K562 (cell line): ENCODE data around the gene HNRNPH3. TPM values are rescaled to one million over a fixed set of nuclear protein-coding genes. Genes with fewer than 3 reads are reported as not detected.

Source experiments
- ATAC-seq: fragments of 200-7000 bp; cut with Tn5 transposase; 3 replicates; pipeline ENCODE4 v1.9.1; 2020; ENCODE audit warnings: moderate library complexity
- BruUV-seq: library from RNA; stranded (reverse); fragments of 400-500 nt; replicated peaks from 2 replicates; lab custom pipeline; 2021; lab: Mats Ljungman, UMichigan
- CTCF ChIA-PET: fragments of 300-600 bp; formaldehyde crosslinking; extraction: SDS; loops from one replicate; lab custom pipeline; 2021; ENCODE audit warnings: low intra/inter-chr PET ratio; lab: Yijun Ruan, JAX
- POLR2A ChIA-PET: fragments of 300-600, 350-650 bp; sonication (Branson Sonifier 250); formaldehyde crosslinking; extraction: SDS; loops from one replicate; lab custom pipeline; 2021; ENCODE audit warnings: antibody characterized with exemption, inconsistent platforms; lab: Yijun Ruan, JAX
- DNase-seq, 4 experiments: peaks; one replicate each; pipeline versions ENCODE4 v3.0.0 to v3.0.0-alpha.2; 2011 to 2018; ENCODE audit warnings: low spot score in 3 of 4, mixed read lengths in 3 of 4; ENCODE audit errors: extremely low read depth in 1 of 4
- FAIRE-seq: peaks from 2 replicates; lab custom pipeline; 2011; peaks lifted over from hg19 to GRCh38; lab: Jason Lieb, UNC
- H2AFZ ChIP-seq: 2 replicates; pipeline ENCODE4 v1.6.0; 2011; ENCODE audit warnings: low read depth, low read length, control low read depth, inconsistent platforms
- H3K27ac ChIP-seq: fragments of 200-600 bp; 3 replicates; pipeline ENCODE4 v1.8.0; 2011; ENCODE audit warnings: low read depth, mild to moderate bottlenecking, control low read depth, inconsistent platforms, low read length, moderate library complexity, mixed read lengths; ENCODE audit errors: extremely low read depth
- H3K27me3 ChIP-seq, 2 experiments: fragments of 300-600 bp in 1 of 2; 2 replicates in 1 of 2; 3 replicates in 1 of 2; pipeline versions ENCODE4 v1.6.0 to v1.8.0; 2011; ENCODE audit warnings: inconsistent platforms in 2 of 2, low read length in 2 of 2, mild to moderate bottlenecking in 1 of 2, mixed read lengths in 1 of 2, moderate library complexity in 1 of 2; ENCODE audit not compliant: control insufficient read depth in 2 of 2, insufficient read depth in 2 of 2
- H3K36me3 ChIP-seq: fragments of 300-600 bp; 3 replicates; pipeline ENCODE4 v1.8.0; 2011; ENCODE audit warnings: mild to moderate bottlenecking, low read length, inconsistent platforms; ENCODE audit not compliant: control insufficient read depth, insufficient read depth
- H3K4me1 ChIP-seq, 2 experiments: fragments of 200-600 bp in 1 of 2; replicated peaks in 1 of 2; 2 replicates in 1 of 2; 3 replicates in 1 of 2; pipeline versions ENCODE4 v1.5.1 to v1.8.0; 2011; ENCODE audit warnings: inconsistent platforms in 2 of 2, low read length in 2 of 2, mild to moderate bottlenecking in 1 of 2, mixed read lengths in 1 of 2, moderate library complexity in 1 of 2; ENCODE audit not compliant: control insufficient read depth in 2 of 2, insufficient read depth in 2 of 2
- H3K4me2 ChIP-seq: 2 replicates; pipeline ENCODE4 v1.6.1; 2011; ENCODE audit warnings: low read length, control low read depth, inconsistent platforms, mixed read lengths; ENCODE audit not compliant: insufficient read depth
- H3K4me3 ChIP-seq: fragments of 200-600 bp; sonication (generic), shearing (Covaris generic); 2 replicates; pipeline ENCODE4 v1.5.1; 2016; ENCODE audit warnings: control low read depth, inconsistent platforms
- H3K79me2 ChIP-seq: fragments of 200-600 bp; 3 replicates; pipeline ENCODE4 v1.8.0; 2011; ENCODE audit warnings: low read length, inconsistent platforms; ENCODE audit not compliant: control insufficient read depth, insufficient read depth
- H3K9ac ChIP-seq, 2 experiments: 2 replicates each; pipeline versions ENCODE4 v1.6.0 to v1.6.1; 2011; ENCODE audit warnings: low read depth in 2 of 2, low read length in 2 of 2, control low read depth in 1 of 2, inconsistent platforms in 1 of 2, mild to moderate bottlenecking in 1 of 2, mixed read lengths in 1 of 2; ENCODE audit not compliant: insufficient read depth in 1 of 2
- H3K9me1 ChIP-seq: one replicate; pipeline ENCODE4 v1.6.0; 2011; ENCODE audit warnings: inconsistent platforms, mild to moderate bottlenecking, low read length, moderate library complexity; ENCODE audit not compliant: control insufficient read depth, insufficient read depth
- H3K9me3 ChIP-seq: replicated peaks from 2 replicates; pipeline ENCODE4 v1.5.1; 2011; ENCODE audit warnings: low read depth, low read length, inconsistent platforms; ENCODE audit not compliant: control insufficient read depth, insufficient read depth
- H4K20me1 ChIP-seq: replicated peaks from 2 replicates; pipeline ENCODE4 v1.6.1; 2011; ENCODE audit warnings: low read length, inconsistent platforms, mixed read lengths; ENCODE audit not compliant: control insufficient read depth, insufficient read depth
- BRF1 ChIP-seq: IDR thresholded peaks from 3 replicates; pipeline ENCODE4 v1.6.1; 2011; ENCODE audit warnings: borderline replicate concordance, mild to moderate bottlenecking; ENCODE audit not compliant: insufficient read length; ENCODE audit errors: extremely low read depth
- CREB3L1 ChIP-seq: fragments of 450-650 bp; IDR thresholded peaks from 2 replicates; pipeline ENCODE4 v1.6.1; 2014; ENCODE audit warnings: low read depth, mild to moderate bottlenecking, moderate library complexity, borderline replicate concordance
- MLX ChIP-seq, 2 experiments: fragments of 450-650 bp in 1 of 2; sonication (generic) in 1 of 2; formaldehyde crosslinking; conservative IDR thresholded peaks; 2 replicates each; pipeline versions ENCODE4 v1.4.0 to v1.8.1; 2020 to 2022; ENCODE audit warnings: mild to moderate bottlenecking in 1 of 2, missing genetic modification reagents in 1 of 2
- POLR2A ChIP-seq: fragments of 450-650 bp; conservative IDR thresholded peaks from 2 replicates; pipeline ENCODE4 v1.6.1; 2016
- POLR2AphosphoS5 ChIP-seq: IDR thresholded peaks from 2 replicates; pipeline ENCODE4 v1.6.1; 2011; ENCODE audit warnings: mild to moderate bottlenecking, low read depth, low read length, moderate library complexity; ENCODE audit not compliant: control insufficient read depth, insufficient read depth
- RBFOX2 ChIP-seq: fragments of 200-400 bp; formaldehyde crosslinking; IDR thresholded peaks from 2 replicates; pipeline ENCODE4 v1.6.1; 2017; ENCODE audit warnings: low read depth, mild to moderate bottlenecking, low read length, moderate library complexity
- RBM22 ChIP-seq: fragments of 200-400 bp; formaldehyde crosslinking; IDR thresholded peaks from 2 replicates; pipeline ENCODE4 v1.6.1; 2018; ENCODE audit warnings: low read length, low read depth; ENCODE audit not compliant: poor library complexity, severe bottlenecking
- SIN3B ChIP-seq: fragments of 450-650 bp; IDR thresholded peaks from 2 replicates; pipeline ENCODE4 v1.6.1; 2017; ENCODE audit warnings: low read depth, mild to moderate bottlenecking, moderate library complexity
- ZNF23 ChIP-seq: fragments of 250-450 bp; sonication (Bioruptor Pico); IDR thresholded peaks from 2 replicates; pipeline ENCODE4 v1.4.0; 2020; ENCODE audit warnings: mild to moderate bottlenecking
- ZZZ3 ChIP-seq: fragments of 450-650 bp; IDR thresholded peaks from 2 replicates; pipeline ENCODE4 v1.6.1; 2016; ENCODE audit warnings: antibody characterized with exemption, mild to moderate bottlenecking, moderate library complexity
- WGBS: fragments of 100-300 bp; shearing (Covaris generic); methylation state at CpG from one replicate; pipeline ENCODE4 v1.1.6; 2016; ENCODE audit warnings: low coverage, mixed read lengths; ENCODE audit not compliant: insufficient coverage; ENCODE audit errors: missing lambda C conversion rate; 5-methylcytosine and 5-hydroxymethylcytosine counted together
- in situ Hi-C: fragments of 300-500 bp; cut with MboI; formaldehyde crosslinking; loops from 4 replicates; pipeline ENCODE4 v1.15.0; 2018; ENCODE audit warnings: inconsistent platforms, mixed read lengths
- intact Hi-C: fragments of 100-400 bp; cut with micrococcal nuclease; formaldehyde crosslinking; loops from 2 replicates; pipeline ENCODE4 v1.14.2; 2022
- polyA plus RNA-seq, 8 experiments: library from polyadenylated mRNA; depleted of rRNA in 4 of 8; stranded (reverse) in 5 of 8; unstranded in 3 of 8; fragments of >200 nt; fragmentation: Nextera tagmentation in 2 of 8; fragmentation: Illumina TruSeq in 1 of 8; extraction: Ambion mirVana in 2 of 8; extraction: Trizol in 1 of 8; gene quantifications; 2 replicates each; pipeline versions ENCODE4 v1.2.1 to v1.2.3, GENCODE V29; 2011 to 2014; ENCODE audit warnings: inconsistent platforms in 1 of 8, missing spikeins in 1 of 8
- total RNA-seq, 7 experiments: library from RNA; depleted of rRNA in 6 of 7; stranded (reverse); fragments of >200 nt in 6 of 7; fragmentation: Illumina TruSeq in 2 of 7; extraction: Trizol in 2 of 7; gene quantifications; 2 replicates each; pipeline versions ENCODE4 v1.2.1 to v1.2.3, GENCODE V29; 2011 to 2021; ENCODE audit warnings: low replicate concordance in 1 of 7

HNRNPH3 gene
- total and polyA plus RNA-seq, 9 of the 15 experiments (the other 6 are each of a cell fraction or from before 2014, with no cell fraction given) = 52.8 to 562 (median 152) TPM

- Histone ChIP-seq H3K9me1 (peaks cover 7% of the 10 kb centered on the region), H3K9me3 (no peaks in the 10 kb centered on the region), H3K79me2 (peaks cover 65% of the 10 kb centered on the region), H3K9ac (no peak overlapping the region), H3K4me1 (peaks cover 0 to 13% of the 10 kb centered on the region in 2 experiments; a peak in 1 of 5 replicates), H2AFZ (no peak overlapping the region), H3K27me3 (no peaks in the 10 kb centered on the region), H3K4me2 (no peak overlapping the region), H3K36me3 (peaks cover 100% of the 10 kb centered on the region), H4K20me1 (peaks cover 17% of the 10 kb centered on the region), H3K4me3 (no peak overlapping the region), H3K27ac (no peak overlapping the region)
- ATAC-seq = no peak
- 94% methylated on average over 8 of the region's 8 CpGs for WGBS
- in situ Hi-C loops (no loop called here), intact Hi-C loops (no loop called here)
- no peak for FAIRE-seq
- TF ChIP-seq BRF1 (no peak), RBM22 (peak; percentile 23), ZZZ3 (0 out of 2 replicates have a peak, but pooled peaks have one; percentile 43)
- no peak for DNase-seq
- ChIA-PET POLR2A (interaction anchor here (1.1 to 1.6 kb wide), 3 partner anchors 8 to 12 kb away, joined by 5 to 11 read pairs (median 11); partner anchors contain the start of genes HNRNPH3 and PBLD), CTCF (no interaction called here)
- BruUV-seq = no TSS peak
These were observed 8.7 kb downstream of the HNRNPH3 start for GRCh38 chr10:68340358-68341080.

- H4K20me1 ChIP-seq = no peaks in the 10 kb centered on the region; the same call in 1 of the 2 replicates
- ATAC-seq (peak; percentile 11; the same call in 2 of the 3 replicates), FAIRE-seq (no peak), DNase-seq (no peak)
- H3K27ac ChIP-seq = no peak overlapping the region
- in situ Hi-C loops = no loop called here
- no peaks in the 10 kb centered on the region for H3K9me3 ChIP-seq
- H3K9ac ChIP-seq = no peak overlapping the region
- H3K4me2 ChIP-seq = no peak overlapping the region
- H3K79me2 ChIP-seq = peaks cover 40% of the 10 kb centered on the region
- peaks cover 83% of the 10 kb centered on the region for H3K36me3 ChIP-seq
- WGBS = 97% methylated on average over 3 of the region's 3 CpGs
- no peaks in the 10 kb centered on the region for H3K27me3 ChIP-seq
- no peak overlapping the region for H2AFZ ChIP-seq
- CTCF ChIA-PET = no interaction called here
- POLR2A ChIA-PET = interaction anchor here (7.9 kb wide), 1 partner anchor 9 kb away, joined by 104 read pairs; the partner anchor contains the start of genes HNRNPH3 and PBLD
- no TSS peak for BruUV-seq
- H3K9me1 ChIP-seq = no peaks in the 10 kb centered on the region
- no peak overlapping the region for H3K4me3 ChIP-seq
- H3K4me1 ChIP-seq = no peaks in the 10 kb centered on the region
- intact Hi-C loops = no loop called here
- TF ChIP-seq ZNF23 (CRISPR knock-in tag) (no peak), MLX (CRISPR knock-in tag; conservative IDR thresholded peaks at IDR 0.05) (no peak), CREB3L1 (no peak), RBFOX2 (no peak), SIN3B (no peak), POLR2AphosphoS5 (peak; percentile 34; the same call in 1 of the 2 replicates), POLR2A (peak; percentile 52; the same call in 1 of the 2 replicates)
These were observed 11.1 kb downstream of the HNRNPH3 start for GRCh38 chr10:68342909-68343516.
